ENCODE results near the gene TRIM15.
"Not testable (repeated sequence)": the region's sequence is repeated elsewhere in the genome, so short reads cannot be mapped to it uniquely, and the experiment has no call there.

Gene TRIM15

DNA sequence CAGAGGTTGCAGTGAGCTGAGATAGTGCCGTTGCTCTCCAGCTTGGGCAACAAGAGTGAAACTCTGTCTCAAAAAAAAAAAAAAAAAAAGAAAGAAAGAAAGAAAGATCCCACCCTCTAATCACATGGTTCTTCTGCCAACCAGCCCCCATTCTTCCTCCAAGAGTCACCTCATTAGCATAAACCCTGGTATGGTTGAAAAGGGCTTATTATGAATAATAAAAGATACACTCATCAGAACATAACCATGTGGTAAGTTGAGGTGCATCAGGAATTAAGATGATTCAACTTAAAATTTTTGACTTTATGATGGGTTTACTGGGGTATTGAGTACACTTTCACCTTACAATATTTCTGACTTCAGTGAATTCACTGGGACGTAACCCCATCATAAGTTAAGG lies 28.2 kb upstream of the TRIM15 start:
- no peak for DNase-seq (ENCODE audit: low read depth in 2 of 2)
- TF ChIP-seq, protein P1, sequence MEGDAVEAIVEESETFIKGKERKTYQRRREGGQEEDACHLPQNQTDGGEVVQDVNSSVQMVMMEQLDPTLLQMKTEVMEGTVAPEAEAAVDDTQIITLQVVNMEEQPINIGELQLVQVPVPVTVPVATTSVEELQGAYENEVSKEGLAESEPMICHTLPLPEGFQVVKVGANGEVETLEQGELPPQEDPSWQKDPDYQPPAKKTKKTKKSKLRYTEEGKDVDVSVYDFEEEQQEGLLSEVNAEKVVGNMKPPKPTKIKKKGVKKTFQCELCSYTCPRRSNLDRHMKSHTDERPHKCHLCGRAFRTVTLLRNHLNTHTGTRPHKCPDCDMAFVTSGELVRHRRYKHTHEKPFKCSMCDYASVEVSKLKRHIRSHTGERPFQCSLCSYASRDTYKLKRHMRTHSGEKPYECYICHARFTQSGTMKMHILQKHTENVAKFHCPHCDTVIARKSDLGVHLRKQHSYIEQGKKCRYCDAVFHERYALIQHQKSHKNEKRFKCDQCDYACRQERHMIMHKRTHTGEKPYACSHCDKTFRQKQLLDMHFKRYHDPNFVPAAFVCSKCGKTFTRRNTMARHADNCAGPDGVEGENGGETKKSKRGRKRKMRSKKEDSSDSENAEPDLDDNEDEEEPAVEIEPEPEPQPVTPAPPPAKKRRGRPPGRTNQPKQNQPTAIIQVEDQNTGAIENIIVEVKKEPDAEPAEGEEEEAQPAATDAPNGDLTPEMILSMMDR (IDR thresholded peaks at IDR 0.05; ENCODE audit: low read depth, low read length), result no peak
- H3K4me3 ChIP-seq (replicated peaks in 1 of 2; ENCODE audit: low read depth in 2 of 2, low read length in 2 of 2), result no peak overlapping the region

- no peak for DNase-seq (ENCODE audit: low read depth in 2 of 2)
- no peak within 1 kb of the TSS for H3K4me3 ChIP-seq (replicated peaks in 1 of 2; ENCODE audit: low read depth in 2 of 2, low read length in 2 of 2)
- TF ChIP-seq, protein P1 (IDR thresholded peaks at IDR 0.05; ENCODE audit: low read depth, low read length), result no peak
Measured at GRCh38 chr6:30135757-30136156, 27.6 kb upstream of the TRIM15 start, which contains the start of gene TRIM40. Gene TRIM40, plus strand, starts transcription at chr6:30136140. Its CDS starts 897 bp downstream, at chr6:30137037.

DNA sequence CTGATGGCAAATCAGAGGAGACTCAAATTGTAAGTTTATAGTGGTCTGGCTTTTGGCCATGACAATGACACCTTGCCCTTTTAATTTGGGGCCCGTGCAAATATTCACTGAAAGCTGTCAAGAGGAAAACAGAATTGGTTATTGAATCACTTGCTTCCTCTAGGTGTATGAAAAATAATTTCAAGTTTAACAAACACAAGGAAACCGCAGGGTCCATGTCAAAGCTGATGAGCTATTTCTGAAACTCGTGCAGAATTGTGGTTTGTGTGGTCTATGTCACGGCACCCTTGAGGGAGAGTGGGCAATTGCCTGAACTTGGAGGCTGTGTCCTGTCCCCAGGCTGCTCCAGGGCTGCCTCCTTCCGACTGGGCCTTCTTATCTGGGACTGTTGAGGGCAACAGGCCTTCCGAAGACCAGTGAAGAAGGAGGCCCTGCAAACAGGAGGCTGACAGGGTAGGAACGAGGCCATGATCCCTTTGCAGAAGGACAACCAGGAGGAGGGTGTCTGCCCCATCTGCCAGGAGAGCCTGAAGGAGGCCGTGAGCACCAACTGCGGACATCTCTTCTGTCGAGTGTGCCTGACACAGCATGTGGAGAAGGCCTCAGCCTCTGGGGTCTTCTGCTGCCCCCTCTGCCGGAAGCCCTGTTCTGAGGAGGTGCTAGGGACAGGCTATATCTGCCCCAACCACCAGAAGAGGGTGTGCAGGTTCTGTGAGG lies 26.6 kb upstream of the TRIM15 start:
- H3K4me3 ChIP-seq (replicated peaks in 1 of 2; ENCODE audit: low read depth in 2 of 2, low read length in 2 of 2), result no peak overlapping the region
- DNase-seq (ENCODE audit: low read depth in 2 of 2), result no peak
- TF ChIP-seq, protein P1 (IDR thresholded peaks at IDR 0.05; ENCODE audit: low read depth, low read length), result no peak

- not testable (repeated sequence) for DNase-seq (ENCODE audit: low read depth in 2 of 2); H3K4me3 ChIP-seq (replicated peaks in 1 of 2; ENCODE audit: low read depth in 2 of 2, low read length in 2 of 2)
Measured at GRCh38 chr6:30140240-30140639, 23.1 kb upstream of the TRIM15 start.

GRCh38 chr6:30142665-30143064 lies 20.7 kb upstream of the TRIM15 start:
- H3K4me3 ChIP-seq (replicated peaks in 1 of 2; ENCODE audit: low read depth in 2 of 2, low read length in 2 of 2), result no peak overlapping the region
- no peak for DNase-seq (ENCODE audit: low read depth in 2 of 2)
- TF ChIP-seq, protein P1 (IDR thresholded peaks at IDR 0.05; ENCODE audit: low read depth, low read length), result no peak

DNA sequence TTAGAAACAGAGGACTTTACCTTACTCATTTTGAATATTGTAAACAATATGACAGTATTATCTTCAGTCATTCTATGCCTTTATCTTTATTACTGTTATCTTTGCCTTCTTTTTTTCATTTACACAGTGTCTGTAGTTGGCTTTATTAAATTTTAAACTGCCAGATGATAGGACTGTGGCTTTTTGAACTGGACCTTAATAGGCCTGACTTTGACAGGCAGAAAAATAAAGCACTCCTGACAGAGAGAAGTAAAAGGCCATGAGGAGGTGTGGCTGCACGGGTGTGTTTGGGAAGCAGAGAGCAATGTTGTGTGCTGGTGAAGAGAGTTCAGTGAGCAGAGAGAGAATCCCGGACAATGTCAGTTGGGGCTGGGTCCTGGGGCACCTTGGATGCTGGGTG lies 19.6 kb upstream of the TRIM15 start:
- no peak for DNase-seq (ENCODE audit: low read depth in 2 of 2)
- TF ChIP-seq, protein P1 (IDR thresholded peaks at IDR 0.05; ENCODE audit: low read depth, low read length), result no peak
- no peak overlapping the region for H3K4me3 ChIP-seq (replicated peaks in 1 of 2; ENCODE audit: low read depth in 2 of 2, low read length in 2 of 2)

DNA sequence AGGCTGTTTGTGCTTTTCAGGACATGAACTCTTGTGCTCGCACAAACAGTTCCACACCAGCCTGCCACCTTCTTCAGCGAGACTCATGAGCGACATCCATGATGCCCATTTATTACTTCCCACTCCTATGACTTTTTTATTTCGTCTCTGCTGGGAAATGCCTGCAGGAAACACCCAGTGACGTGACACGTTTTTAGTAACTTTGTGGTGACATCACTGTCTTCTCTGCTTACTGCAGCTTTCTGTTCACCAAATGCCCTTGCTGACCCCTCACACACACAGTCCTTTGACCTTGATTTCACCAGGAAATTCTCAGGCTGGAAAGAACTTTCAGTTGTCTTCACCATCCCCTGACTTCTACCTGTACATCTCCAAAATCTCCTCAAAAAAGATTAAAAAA lies 18.5 kb upstream of the TRIM15 start:
- DNase-seq (ENCODE audit: low read depth in 2 of 2), result no peak
- TF ChIP-seq, protein P1 (IDR thresholded peaks at IDR 0.05; ENCODE audit: low read depth, low read length), result no peak

More for the DNA sequence above, 18.5 kb upstream of the TRIM15 start:
- H3K4me3 ChIP-seq (replicated peaks in 1 of 2; ENCODE audit: low read depth in 2 of 2, low read length in 2 of 2), result no peak overlapping the region

Data from cardiac fibroblast (primary cell).